Fibroblast of lung (primary cell): ENCODE data around the gene CREB5.

Source experiments
- CTCF ChIP-seq, 2 donors: IDR thresholded peaks in 1 of 2; conservative IDR thresholded peaks in 1 of 2; 1 replicate in 1 of 2; 2 replicates in 1 of 2; pipeline ENCODE4 v1.5.1; 2011 to 2012; ENCODE audit warnings: low read length in 2 of 2, control low read depth in 1 of 2, inconsistent platforms in 1 of 2, low read depth in 1 of 2, mild to moderate bottlenecking in 1 of 2
- EZH2 ChIP-seq: IDR thresholded peaks from 2 replicates; pipeline ENCODE4 v1.5.1; 2012; ENCODE audit warnings: low read length, control low read depth, mild to moderate bottlenecking; ENCODE audit errors: missing control alignments

- no peak for TF ChIP-seq CTCF (conservative IDR thresholded peaks at IDR 0.05 in 1 of 2, IDR thresholded peaks at IDR 0.05 in 1 of 2; ENCODE audit: low read depth in 1 of 2, low read length in 2 of 2)
- TF ChIP-seq EZH2, result no peak
Observed at GRCh38 chr7:28705350-28705749, 293.0 kb downstream of the CREB5 start.
